Renal cortical epithelial cell (primary cell): Measurements from ENCODE around the gene MITF. TPM values are rescaled to one million over a fixed set of nuclear protein-coding genes. Genes with fewer than 3 reads are reported as not detected.
A peak's percentile ranks its signal among the peaks of the same experiment; 100 is the strongest.
"Not testable (repeated sequence)": the region's sequence is repeated elsewhere in the genome, so short reads cannot be mapped to it uniquely, and the experiment has no call there.

Experiments
- DNase-seq: peaks from one replicate; pipeline ENCODE4 v3.0.0-alpha.2; 2011; ENCODE audit warnings: low read depth
- total RNA-seq: library from RNA; depleted of rRNA; stranded (reverse); fragments of >200 nt; gene quantifications from 2 replicates; pipeline ENCODE4 v1.2.3, GENCODE V29; 2014

The MITF gene
- total RNA-seq, 1 donor from 2014 or later: 109 TPM

GRCh38 chr3:69871868-69872267 lies 132.6 kb downstream of the MITF start:
- DNase-seq: no peak

- no peak for DNase-seq
These were observed 133.6 kb downstream of the MITF start for GRCh38 chr3:69872783-69873378.

GRCh38 chr3:69876073-69876472 lies 136.8 kb downstream of the MITF start:
- no peak for DNase-seq

GRCh38 chr3:69878254-69878653 lies 139.0 kb downstream of the MITF start:
- no peak for DNase-seq

GRCh38 chr3:69879051-69879450 lies 139.8 kb downstream of the MITF start:
- no peak for DNase-seq

- peak; percentile 59 for DNase-seq
These were observed 140.9 kb downstream of the MITF start for GRCh38 chr3:69880069-69880640.

GRCh38 chr3:69881051-69881450 lies 141.8 kb downstream of the MITF start:
- no peak for DNase-seq

- peak; percentile 76 for DNase-seq
These were observed 142.6 kb downstream of the MITF start for GRCh38 chr3:69881756-69882428.

- peak; percentile 70 for DNase-seq
These were observed 143.3 kb downstream of the MITF start for GRCh38 chr3:69882560-69882959.

GRCh38 chr3:69888040-69888942 lies 149.0 kb downstream of the MITF start:
- peak; percentile 43 for DNase-seq

- no peak for DNase-seq
These were observed 149.7 kb downstream of the MITF start for GRCh38 chr3:69888943-69889315.

- DNase-seq: peak; percentile 78
These were observed 150.8 kb downstream of the MITF start for GRCh38 chr3:69890084-69890483.

- peak; percentile 51 for DNase-seq
These were observed 151.4 kb downstream of the MITF start for GRCh38 chr3:69890691-69891090.

GRCh38 chr3:69892706-69893105 lies 153.4 kb downstream of the MITF start:
- DNase-seq: no peak

- no peak for DNase-seq
These were observed 154.0 kb downstream of the MITF start for GRCh38 chr3:69893274-69893673.

GRCh38 chr3:69896095-69896494 lies 156.8 kb downstream of the MITF start:
- DNase-seq: no peak

- no peak for DNase-seq
These were observed 161.1 kb downstream of the MITF start for GRCh38 chr3:69900331-69900730.

- no peak for DNase-seq
These were observed 162.5 kb downstream of the MITF start for GRCh38 chr3:69901802-69902201.

- no peak for DNase-seq
These were observed 163.1 kb downstream of the MITF start for GRCh38 chr3:69902386-69902785.

- DNase-seq: peak; percentile 91
These were observed 167.2 kb downstream of the MITF start for GRCh38 chr3:69906351-69906966.

GRCh38 chr3:69907554-69907953 lies 168.3 kb downstream of the MITF start:
- no peak for DNase-seq

- not testable (repeated sequence) for DNase-seq
These were observed 170.6 kb downstream of the MITF start for GRCh38 chr3:69909859-69910258.
